ENCODE data around the gene PLXDC1.

Gene PLXDC1

GRCh38 chr17:39083270-39083669 is 68.2 kb downstream of the PLXDC1 start:
- TF ChIP-seq REST (IDR thresholded peaks at IDR 0.05; ENCODE audit: insufficient read depth in 1 of 2, low read depth in 2 of 2, low read length in 2 of 2), result no peak
- TF ChIP-seq FOXP2 (optimal IDR thresholded peaks at IDR 0.05; ENCODE audit: borderline replicate concordance, extremely low read depth, extremely low read length, insufficient read depth), result no peak
- TF ChIP-seq TAF1 (IDR thresholded peaks at IDR 0.05; ENCODE audit: borderline replicate concordance, insufficient read depth, low read length), result no peak
- no peak for TF ChIP-seq SIN3A (IDR thresholded peaks at IDR 0.05; ENCODE audit: borderline replicate concordance, insufficient read depth, low read length)
- TF ChIP-seq POLR2AphosphoS5 (IDR thresholded peaks at IDR 0.05; ENCODE audit: low read depth, low read length), result no peak

DNA sequence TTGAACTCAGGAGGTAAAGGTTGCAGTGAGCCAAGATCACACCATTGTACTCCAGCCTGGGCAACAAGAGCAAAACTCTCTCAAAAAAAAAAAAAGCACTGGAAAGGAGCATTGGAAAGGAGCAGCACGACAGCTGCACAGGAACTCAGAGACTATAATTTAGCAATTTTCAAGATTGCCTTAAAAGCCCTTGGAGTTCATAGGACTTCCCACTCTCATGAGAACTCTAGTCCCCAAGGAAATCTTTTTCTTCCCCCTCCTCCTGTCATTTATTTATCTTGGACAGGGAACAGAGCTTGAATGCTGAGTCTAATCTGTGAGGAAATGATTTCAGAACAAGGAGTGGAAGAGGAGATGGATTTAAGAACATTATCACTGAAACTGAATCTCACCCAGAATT is 69.0 kb downstream of the PLXDC1 start:
- TF ChIP-seq TAF1 (IDR thresholded peaks at IDR 0.05; ENCODE audit: borderline replicate concordance, insufficient read depth, low read length), result no peak
- TF ChIP-seq SIN3A (IDR thresholded peaks at IDR 0.05; ENCODE audit: borderline replicate concordance, insufficient read depth, low read length), result no peak
- no peak for TF ChIP-seq FOXP2 (optimal IDR thresholded peaks at IDR 0.05; ENCODE audit: borderline replicate concordance, extremely low read depth, extremely low read length, insufficient read depth)
- no peak for TF ChIP-seq REST (IDR thresholded peaks at IDR 0.05; ENCODE audit: insufficient read depth in 1 of 2, low read depth in 2 of 2, low read length in 2 of 2)
- TF ChIP-seq POLR2AphosphoS5 (IDR thresholded peaks at IDR 0.05; ENCODE audit: low read depth, low read length), result no peak

DNA sequence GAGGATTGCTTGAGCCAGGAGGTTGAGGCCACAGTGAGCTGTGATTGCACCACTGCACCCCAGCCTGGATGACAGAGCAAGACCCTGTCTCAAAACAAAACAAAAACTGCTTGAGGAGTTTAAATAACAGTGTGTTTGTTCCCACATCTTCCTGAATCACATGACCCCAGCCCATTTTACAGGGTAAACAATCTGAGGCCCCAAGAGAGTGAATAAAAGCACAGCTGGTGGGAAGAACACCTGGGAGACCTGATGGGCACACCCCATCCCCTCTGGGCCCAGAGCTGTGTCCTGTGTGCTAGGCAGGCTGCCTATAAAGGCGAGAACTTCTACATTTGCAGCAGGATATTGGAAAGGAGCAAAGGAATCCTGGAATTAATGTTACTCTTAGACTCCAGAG is 69.6 kb downstream of the PLXDC1 start:
- TF ChIP-seq REST (IDR thresholded peaks at IDR 0.05; ENCODE audit: insufficient read depth in 1 of 2, low read depth in 2 of 2, low read length in 2 of 2), result no peak
- no peak for TF ChIP-seq FOXP2 (optimal IDR thresholded peaks at IDR 0.05; ENCODE audit: borderline replicate concordance, extremely low read depth, extremely low read length, insufficient read depth)
- TF ChIP-seq POLR2AphosphoS5 (IDR thresholded peaks at IDR 0.05; ENCODE audit: low read depth, low read length), result no peak
- TF ChIP-seq TAF1 (IDR thresholded peaks at IDR 0.05; ENCODE audit: borderline replicate concordance, insufficient read depth, low read length), result no peak
- no peak for TF ChIP-seq SIN3A (IDR thresholded peaks at IDR 0.05; ENCODE audit: borderline replicate concordance, insufficient read depth, low read length)

DNA sequence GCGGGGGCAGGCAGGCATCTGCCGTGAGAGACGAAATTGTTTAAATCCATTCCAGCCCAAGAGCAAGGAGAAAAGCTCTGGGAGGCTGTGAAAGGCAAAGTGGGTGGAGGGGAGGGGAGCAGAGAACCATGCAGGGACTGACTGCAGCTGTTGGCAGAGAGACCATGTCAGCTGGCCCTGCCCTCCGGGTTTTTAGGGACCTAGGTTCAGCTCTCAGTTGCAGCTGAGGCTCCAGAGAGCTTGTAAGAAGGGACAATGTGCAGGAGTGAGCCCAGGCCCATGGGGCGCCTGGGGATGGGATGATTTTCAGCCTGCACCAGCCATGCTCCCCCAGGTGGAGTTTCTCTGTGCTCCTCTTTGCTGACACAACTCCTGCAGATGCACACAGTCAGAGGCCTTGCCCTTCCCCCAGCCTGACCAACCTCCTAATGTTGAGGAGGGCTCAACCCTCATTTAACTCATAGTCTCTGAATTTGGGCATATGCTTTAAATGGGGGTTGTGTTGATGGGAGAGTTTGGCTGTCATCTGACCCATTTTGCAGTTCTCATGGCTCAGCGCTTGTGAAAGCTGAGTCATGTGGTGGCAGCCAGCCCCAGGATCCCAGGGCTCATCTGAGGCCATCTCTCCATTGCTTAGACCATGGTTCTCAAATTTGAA is 70.9 kb downstream of the PLXDC1 start:
- TF ChIP-seq SIN3A (IDR thresholded peaks at IDR 0.05; ENCODE audit: borderline replicate concordance, insufficient read depth, low read length), result no peak
- TF ChIP-seq REST (IDR thresholded peaks at IDR 0.05; ENCODE audit: insufficient read depth in 1 of 2, low read depth in 2 of 2, low read length in 2 of 2), result no peak
- TF ChIP-seq POLR2AphosphoS5 (IDR thresholded peaks at IDR 0.05; ENCODE audit: low read depth, low read length), result no peak
- no peak for TF ChIP-seq FOXP2 (optimal IDR thresholded peaks at IDR 0.05; ENCODE audit: borderline replicate concordance, extremely low read depth, extremely low read length, insufficient read depth)
- TF ChIP-seq TAF1 (IDR thresholded peaks at IDR 0.05; ENCODE audit: borderline replicate concordance, insufficient read depth, low read length), result no peak
